HL-60/S4 treated with phorbol 12-myristate 13-acetate at 8.2 ng/mL for 4 days and 3 days (cell line): ENCODE results near the gene C10orf71.

Source experiments
- in situ Hi-C: fragments of 300-500 bp; cut with MboI; formaldehyde crosslinking; loops from 2 replicates; pipeline ENCODE4 v1.15.0; 2022; ENCODE audit warnings: low sequenced_read_pairs

Gene C10orf71

DNA sequence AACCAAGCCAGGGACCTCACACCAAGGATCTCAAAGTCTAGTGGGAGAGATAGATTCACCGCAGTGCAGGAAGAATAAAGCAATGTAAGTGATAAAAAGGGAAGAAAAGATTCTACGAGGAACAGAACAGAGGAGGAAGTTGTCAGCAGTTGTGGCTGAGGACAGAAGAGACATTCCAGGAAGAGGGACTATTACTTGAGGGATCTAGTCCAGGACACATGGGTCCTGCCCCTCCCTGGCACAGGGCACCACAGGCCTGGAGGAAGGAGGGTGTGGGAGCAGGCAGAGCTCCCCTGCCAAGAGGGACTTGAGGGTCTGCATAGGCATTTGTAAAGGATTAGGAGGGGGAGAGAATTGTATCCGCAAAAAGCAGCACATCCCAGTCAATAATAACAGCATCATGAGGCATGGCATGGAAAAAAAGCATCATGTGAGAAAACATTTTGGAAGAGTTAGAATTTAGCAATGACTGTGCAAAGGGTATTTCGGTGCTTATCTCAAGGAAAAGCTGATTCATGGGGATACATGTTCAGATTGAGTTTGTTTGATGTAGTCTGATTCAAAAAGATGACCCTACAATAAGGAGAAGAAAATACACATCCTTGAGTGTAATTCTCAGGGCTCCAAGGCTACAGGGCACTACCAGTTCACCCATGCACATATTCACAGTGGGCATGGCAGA lies 12.7 kb downstream of the C10orf71 start:
- in situ Hi-C loops = no loop called here

DNA sequence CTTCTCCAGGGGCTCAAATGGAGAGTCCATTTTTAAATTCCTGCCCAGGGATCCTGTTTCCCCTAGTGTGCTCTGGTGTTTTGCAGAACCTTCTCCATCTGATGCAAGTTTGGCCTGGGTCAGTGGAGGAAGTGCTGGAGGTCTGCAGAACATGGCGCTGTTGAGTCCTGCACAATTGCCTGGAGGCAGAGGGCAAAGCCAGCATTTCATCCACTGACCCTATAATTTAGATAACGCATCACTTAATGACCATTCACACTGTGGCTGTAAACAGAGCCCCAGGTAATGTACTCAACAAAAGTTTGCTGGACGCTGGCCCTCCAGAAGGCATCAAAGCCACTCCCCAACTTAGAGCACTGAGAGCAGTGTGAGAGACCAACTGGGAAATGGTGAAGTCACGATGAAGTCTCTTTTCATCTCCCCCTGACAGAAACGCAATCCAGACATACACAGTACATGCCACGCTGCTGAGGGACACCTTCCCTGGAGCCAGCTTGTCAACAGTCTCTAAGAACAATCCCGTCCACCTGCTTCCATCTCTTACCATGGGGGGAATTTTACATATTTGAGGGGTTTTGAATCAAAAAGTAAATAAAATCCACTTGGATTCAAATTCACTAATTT lies 13.4 kb downstream of the C10orf71 start:
- in situ Hi-C loops = no loop called here

DNA sequence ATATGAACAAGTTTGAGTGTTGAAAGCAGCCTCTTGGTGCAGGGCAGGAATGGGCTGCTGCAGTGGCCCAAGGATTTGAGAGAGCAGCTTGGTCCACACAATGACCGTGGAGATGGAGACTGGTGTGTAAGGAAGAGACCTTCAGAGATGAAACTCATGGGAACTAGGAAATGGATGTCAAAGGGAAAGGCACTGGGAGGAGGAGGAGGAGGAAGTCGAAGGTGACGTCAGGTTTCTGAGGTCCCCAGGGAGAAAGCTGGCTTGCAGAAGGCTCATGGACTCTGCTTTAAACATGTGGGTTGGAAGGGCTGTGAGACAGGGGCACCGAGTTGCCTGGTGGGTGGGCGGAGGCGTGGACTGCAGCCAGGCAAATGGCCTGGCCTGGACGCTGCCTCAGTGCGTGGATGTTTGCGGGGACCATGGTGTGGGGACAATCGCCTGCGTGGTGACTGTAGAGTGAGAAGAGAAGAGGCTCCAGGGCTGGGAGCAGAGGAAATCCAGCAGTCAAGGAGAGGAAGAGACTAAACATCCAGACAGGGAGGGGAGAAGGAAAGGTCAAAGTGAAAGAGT lies 14.6 kb downstream of the C10orf71 start:
- in situ Hi-C loops = no loop called here

DNA sequence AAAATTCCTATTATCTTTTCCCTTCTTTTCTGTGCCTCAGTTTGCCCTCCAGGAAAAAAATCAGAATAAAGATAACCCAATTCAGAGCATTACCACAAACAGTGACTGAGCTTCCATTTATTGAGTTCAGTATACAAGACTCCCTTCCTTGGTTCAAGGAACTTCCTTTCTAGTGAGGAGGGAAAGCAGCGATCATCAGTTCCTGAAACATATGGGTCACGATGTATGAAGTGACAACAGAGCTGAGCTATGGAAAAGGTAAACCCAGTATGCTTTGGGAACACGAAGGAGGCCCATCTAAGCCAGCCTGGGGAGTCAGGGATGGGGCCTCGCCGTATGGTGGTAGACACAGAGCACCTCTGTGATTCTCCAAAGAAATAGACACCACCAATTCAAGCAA lies 15.8 kb downstream of the C10orf71 start:
- in situ Hi-C loops = no loop called here

DNA sequence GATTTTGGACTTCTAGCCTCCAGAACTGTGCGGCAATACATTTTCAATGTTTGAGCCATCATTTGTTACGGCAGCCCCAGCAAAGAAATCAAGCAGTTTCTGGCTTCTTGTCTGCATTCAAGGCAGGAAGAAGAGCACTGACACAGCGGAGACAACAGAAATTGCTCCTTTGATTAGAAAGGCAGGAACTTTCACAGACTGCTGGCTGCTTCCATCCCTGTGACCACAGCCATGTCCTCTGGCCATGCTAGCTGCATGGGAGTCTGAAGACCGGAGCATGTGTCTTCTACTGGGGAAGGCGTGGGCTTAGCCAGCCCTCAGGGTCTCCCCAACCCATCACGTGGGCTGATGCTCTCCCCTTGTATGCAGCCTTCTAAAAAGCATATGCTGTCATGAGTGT lies 19.1 kb downstream of the C10orf71 start:
- in situ Hi-C loops = no loop called here

DNA sequence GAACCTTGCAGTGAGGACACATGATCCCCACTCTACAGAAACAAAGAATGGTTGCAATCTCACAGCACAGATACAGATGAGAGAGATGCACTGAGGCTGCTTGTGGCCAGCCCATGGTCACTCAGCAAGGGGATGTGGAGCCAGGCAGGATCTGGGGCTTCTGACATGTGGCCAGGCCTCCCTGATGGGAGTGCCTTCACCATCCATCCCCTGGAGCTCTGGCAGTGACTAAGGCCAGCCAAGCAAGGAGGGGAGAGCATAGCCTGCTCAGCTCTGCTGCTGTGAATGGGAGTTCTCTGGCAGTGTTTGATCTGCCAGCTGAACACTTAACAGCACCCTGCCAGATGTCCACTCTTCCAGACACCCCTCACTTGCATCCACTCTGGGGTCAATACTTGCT lies 19.8 kb downstream of the C10orf71 start:
- in situ Hi-C loops = no loop called here

DNA sequence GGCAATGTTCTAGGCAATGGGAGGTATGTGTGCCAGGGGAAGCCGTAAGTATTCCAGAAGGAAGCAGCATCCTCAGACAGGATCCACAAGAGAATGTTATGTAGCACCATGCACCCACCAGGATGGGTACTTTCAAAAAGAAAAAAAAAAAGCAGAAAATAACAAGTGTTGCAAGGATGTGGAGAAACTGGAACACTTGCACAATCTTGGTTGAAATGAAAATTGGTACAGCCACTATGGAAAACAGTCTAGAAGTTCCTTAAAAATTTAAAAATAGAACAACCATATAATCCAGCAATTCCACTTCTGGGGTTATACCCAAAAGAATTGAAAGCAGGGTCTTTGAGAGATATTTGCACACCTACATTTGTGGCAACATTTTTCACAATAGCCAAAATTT lies 20.2 kb downstream of the C10orf71 start:
- in situ Hi-C loops = no loop called here

DNA sequence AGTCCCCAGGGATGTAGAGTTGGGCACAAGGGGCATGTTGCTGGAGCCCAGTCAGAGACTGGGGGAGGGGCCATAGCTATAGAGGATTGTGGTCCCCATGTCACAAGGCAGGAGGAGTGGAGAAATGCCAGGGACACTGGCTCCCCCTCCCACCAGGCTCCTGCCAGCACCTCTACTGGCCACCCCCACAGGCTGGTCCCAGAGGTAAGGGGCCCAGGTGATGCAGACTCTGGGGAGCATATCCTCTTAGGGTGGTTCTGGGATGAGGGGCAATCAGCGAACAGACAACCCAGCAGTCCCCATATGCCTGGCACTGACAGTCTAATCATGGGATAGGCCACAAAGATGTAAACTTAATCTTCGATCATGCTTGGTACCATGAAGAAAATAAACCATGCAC lies 21.2 kb downstream of the C10orf71 start:
- in situ Hi-C loops = no loop called here

DNA sequence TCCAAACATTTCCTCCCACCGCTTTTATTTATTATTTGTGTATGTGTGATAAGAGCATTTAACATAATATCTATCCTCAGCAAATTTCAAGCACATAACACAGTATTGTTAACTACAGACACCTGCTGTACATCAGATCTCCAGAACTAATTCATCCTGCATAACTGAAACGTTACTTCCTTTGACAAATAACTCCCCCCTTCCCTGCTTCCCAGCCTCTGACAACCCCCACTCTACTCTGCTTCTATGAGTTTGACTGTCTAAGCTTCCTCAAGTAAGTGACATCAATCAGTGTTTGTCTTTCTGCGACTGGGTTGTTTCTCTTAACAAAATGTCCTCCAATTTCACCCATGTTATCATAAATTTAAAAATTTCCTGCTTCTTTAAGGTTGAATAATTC lies 22.1 kb downstream of the C10orf71 start:
- in situ Hi-C loops = no loop called here

DNA sequence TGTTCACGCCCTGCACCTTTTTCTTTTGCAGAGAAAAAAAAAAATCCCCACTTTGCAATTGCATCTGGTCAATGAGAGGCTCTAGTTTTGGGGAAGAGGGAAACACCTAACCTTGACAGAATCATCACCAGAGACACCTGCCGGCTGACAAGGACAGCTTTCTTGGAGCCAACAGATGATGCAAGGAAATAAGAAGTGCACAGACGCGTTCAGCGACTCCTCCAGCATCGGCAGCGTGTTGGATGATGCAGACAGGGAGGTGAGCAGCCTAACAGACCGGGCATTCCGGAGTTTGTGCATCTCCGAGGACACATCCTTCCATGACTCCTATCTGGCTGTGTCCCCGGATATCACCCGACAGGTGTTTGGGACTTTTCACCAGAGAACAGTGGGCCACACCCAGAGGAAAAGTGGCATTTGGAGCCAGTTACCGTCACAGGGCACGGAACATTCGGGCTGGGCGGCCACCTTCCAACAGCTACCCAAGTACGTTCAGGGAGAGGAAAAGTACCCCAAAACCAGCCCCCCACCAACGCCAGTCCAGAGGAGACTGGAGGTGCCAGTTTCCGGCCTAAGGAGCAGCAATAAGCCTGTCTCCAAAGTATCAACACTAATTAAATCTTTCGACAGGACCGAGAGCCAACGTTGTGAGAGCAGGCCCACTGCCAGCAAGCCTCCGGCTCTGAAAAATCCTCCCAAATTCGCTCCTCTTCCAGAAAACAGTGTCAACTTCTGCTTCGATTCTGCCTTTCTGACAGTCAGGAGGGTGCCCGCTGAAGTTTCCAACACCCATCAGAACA lies 23.6 kb downstream of the C10orf71 start:
- in situ Hi-C loops = no loop called here

DNA sequence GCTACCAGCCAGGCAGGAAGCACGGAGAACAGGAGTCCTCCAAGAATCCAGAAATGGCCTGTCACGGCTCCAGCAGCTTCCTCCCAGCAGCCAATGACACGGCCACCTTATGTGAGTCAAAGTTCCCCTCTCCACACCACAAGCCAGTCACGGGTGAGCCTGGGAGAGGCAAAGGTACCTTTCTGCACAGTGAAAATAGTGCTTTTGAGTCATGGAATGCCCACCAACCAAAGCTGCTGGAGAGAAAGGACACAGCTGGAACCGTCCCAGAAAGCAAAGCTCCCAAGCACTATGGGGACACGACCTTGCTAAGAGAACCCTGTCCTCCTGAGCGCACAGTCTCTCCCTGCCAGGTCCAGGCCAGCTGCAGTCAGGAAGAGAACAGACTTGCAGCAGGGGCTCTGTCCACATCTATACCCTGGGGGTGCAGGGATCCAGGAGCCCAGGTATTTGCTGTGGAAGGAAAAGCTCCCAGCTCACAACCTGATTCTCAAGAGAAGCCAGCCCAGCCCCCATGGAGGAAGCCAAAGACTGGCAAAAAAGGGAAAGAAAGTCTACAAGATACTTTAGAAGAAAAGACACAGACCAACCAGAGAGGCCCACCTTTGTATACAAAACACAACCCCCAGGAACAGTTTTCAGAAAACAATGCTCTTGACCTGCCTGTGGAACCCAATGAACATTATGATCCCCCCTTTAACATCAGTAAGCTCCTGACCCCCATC lies 24.4 kb downstream of the C10orf71 start:
- in situ Hi-C loops = no loop called here

DNA sequence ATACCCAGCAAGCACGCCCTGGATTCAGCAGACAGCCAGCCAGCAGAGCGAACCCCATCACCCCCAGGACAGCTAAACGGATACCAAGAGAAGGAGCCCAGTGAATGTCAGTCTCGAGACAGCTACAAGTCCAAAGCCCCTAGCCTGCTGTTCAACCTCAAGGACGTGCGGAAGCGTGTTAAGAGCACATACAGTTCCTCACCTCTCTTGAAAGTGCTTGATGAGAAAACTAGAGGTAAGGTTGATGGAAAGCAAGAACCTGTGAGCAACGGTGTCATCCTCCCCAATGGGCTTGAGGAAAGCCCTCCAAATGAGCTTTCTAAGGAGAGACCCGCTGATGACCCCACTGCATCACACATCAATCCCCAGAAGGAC lies 24.9 kb downstream of the C10orf71 start:
- in situ Hi-C loops = no loop called here

DNA sequence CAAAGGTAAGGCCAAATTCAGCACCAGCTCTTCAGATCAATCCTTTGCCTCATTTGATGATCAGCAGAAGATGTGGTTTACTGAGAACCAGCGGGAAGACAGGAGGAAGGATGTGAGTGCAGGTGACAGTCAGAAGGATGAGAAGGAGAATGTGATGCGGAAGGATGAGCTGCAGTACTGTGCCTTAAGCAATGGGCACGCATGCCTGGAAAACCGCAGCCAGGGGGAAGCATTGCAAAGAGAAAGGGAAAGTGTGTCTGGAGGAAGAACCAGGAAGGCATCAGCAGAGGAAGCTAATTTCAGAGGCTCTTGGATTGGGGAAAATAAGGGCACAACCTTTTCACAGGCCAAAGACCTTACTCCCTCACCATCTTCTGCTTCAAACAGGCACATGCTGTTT lies 25.7 kb downstream of the C10orf71 start:
- in situ Hi-C loops = no loop called here

DNA sequence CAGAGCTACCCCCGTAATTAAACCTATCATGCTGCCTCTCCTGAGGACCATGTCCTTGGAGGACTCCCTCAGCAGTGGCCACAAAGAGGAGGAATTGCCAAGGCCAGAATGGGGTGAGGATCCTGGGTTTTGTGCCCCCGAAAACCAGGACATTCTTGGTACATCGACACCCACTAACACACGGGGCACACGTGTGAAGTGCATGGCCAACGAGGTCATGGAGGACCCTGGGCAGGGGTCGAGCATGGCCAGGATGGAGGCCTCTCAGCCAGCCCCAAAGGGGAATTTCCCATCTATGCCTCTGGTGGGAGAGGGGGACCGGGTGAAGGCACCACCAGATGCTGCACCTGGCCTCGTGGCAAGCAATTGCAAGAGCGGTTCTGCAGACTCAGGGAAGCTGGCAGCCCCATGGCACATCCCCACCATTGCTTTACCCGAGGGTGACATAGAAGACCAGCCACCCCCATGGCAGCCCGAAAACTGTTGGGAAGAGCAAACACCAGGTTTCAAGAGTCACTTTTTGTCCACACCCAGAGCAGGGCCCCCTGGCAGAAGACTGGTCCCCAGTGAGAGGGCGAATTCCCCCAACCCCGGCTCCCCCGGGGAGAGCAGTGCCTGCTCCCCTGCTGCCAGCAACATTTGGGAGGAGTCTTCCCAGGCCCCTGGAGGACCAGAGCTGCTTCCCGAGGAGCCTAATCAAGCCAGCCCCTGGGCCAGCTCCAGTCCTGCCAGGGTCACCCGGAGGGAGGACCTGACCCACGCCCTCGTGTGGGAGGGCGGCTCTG lies 26.4 kb downstream of the C10orf71 start:
- in situ Hi-C loops = no loop called here

DNA sequence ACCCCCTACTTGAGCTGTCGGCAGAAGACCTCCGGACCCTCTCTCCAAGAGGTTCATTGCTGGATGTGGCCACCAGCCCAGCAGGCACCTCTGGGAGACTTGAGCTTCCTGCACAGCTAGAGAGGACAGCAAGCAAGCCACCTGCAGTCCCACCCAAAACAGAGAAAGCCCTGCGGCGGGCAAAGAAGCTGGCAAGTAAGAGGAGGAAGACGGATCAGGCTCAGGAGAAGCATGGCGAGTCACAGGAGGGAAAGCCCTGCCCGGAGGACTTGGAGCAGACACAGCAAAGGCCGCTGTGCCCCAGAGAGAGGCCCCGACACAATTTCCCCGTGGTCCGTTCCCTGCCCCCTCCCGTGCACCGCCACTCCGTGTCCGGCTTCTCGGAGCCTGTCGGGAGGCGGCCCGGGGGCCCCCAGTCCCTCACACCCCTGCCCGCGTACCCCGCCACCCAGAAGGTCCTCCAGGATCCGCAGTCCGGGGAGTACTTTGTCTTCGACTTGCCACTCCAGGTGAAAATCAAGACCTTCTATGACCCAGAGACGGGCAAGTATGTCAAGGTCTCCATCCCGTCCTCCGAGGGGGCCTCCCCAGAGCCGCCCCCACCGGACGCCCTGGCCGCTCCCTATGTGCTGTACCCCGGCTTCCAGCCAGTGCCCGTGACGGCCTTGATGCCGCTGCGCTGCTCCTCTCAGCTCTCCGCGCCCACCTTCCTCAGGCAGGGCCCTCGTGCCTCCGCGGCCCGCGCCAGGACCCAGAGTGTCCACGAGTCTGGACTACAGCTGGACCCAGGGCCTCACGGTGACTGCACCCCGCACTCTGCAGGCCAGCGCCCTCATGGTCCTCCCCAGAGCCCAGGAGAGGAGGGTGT lies 27.2 kb downstream of the C10orf71 start:
- in situ Hi-C loops = no loop called here

DNA sequence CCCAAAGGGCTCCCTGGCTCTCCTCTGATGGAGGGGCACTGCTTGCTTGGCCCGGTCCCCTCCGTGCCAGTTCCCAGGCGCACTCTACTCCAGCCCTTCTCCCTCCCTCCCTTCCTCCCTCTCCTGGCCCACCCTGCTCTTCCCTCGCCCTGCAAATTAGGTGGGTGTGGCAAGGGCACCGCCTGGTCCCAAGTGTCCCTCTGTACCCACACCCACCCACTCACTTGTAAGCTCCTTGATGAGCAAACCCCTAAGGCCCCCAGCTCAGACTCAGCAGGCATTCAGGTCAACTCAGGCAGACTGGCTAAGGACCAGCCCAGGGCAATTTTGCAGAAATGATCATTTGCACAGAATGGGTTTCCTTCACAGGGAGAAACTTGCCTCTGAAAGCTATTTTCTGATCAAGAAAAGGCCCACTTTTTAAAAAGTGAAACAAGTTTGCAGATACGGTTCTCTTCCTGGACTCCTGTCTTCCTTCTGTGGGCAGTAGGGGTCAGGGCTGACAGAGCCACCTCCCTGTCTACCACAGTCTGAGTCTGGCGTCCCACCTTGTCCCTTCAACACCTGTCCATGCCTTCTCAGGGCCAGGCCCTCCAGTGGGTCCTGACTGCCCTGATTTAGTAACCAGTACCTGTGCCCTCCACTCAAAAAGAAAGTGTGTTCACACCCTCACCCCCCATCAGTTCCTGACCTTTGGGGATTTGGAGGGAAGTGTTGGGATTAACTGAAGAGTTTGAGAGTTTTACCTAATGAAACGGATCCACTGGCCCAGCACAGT lies 28.3 kb downstream of the C10orf71 start:
- in situ Hi-C loops = no loop called here

DNA sequence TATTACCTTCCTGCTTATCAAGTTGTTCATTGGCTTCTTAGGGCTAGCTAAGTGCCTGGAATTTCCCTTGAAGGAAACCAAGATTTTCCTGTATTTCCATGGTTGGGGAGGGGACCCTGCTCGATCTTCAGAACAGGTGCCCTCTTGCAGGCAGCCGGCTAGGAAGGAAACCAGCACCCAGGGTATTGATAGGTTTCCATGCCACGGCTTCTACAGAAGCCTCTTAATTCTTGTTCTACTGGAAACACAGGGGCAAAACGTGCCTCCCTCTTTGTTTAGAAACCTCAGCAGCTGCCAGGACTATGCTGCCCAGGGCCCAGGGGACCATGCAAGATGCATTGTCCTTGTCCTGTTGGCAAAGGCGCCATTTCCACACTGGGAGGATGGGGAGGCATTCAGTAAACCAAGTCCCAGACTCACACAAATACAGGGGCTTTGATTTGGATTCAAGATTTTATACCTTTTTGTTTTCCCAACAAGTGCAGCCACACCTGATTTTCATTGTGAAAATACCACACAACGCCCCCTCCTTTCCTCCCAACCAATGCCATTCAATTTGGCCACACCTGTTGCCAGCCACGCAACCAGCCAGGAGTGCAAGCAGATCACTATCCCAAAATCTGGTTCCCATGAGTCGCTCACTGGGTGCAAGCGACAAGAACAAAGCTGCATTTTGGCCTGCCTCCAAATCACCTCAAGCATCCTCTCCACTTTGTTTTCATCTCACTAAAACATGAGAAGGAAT lies 29.6 kb downstream of the C10orf71 start:
- in situ Hi-C loops = no loop called here

DNA sequence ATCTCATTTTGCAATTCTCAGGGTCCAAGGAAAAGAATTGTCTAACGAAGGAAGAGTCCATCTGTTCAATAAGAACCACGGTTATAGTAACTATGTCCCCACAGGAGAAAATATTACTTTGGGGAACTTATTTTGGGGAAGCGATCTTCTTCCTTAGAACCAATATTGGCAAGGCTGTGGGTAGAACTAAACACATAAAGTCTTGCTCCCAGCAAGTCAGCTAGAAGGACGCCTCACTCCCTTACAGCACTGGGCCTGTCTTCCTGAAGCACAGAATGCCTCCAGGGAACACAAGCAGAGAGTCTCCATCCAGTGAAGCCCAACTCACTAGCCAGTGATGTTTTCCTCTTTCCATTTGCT lies 30.2 kb downstream of the C10orf71 start:
- in situ Hi-C loops = no loop called here
